K562 (cell line): Measurements from ENCODE around the gene TARBP1. TPM values are rescaled to one million over a fixed set of nuclear protein-coding genes. Genes with fewer than 3 reads are reported as not detected.
A peak's percentile ranks its signal among the peaks of the same experiment; 100 is the strongest.

Experiments used
- EP300 ChIP-seq: IDR thresholded peaks from 2 replicates; pipeline ENCODE4 v1.6.1; 2012; ENCODE audit warnings: low read length, improper control_type of control experiment
- GABPA ChIP-seq: fragments of 200-800 bp; sonication (Bioruptor generic); conservative IDR thresholded peaks from 2 replicates; pipeline ENCODE4 v1.6.1; 2016; ENCODE audit warnings: low read depth, missing genetic modification characterization, missing compliant biosample characterization
- GABPB1 ChIP-seq: sonication (generic); formaldehyde crosslinking; IDR thresholded peaks from 2 replicates; pipeline ENCODE4 v1.8.0; 2022; ENCODE audit warnings: mild to moderate bottlenecking, missing genetic modification reagents
- HEY1 ChIP-seq: fragments of 250-450 bp; sonication (Bioruptor Pico); IDR thresholded peaks from 2 replicates; pipeline ENCODE4 v1.5.0; 2020; ENCODE audit warnings: mild to moderate bottlenecking, moderate library complexity, borderline replicate concordance
- HOMEZ ChIP-seq: fragments of 250-450 bp; sonication (Bioruptor Pico); IDR thresholded peaks from 2 replicates; pipeline ENCODE4 v1.4.0; 2020; ENCODE audit warnings: mild to moderate bottlenecking, moderate library complexity
- NBN ChIP-seq: fragments of 450-650 bp; IDR thresholded peaks from 2 replicates; pipeline ENCODE4 v1.6.1; 2016; ENCODE audit warnings: low read depth, mild to moderate bottlenecking
- RB1 ChIP-seq: fragments of 450-650 bp; IDR thresholded peaks from 2 replicates; pipeline ENCODE4 v1.6.1; 2017; ENCODE audit warnings: low read depth, mild to moderate bottlenecking
- RBM15 ChIP-seq: fragments of 200-400 bp; formaldehyde crosslinking; IDR thresholded peaks from 2 replicates; pipeline ENCODE4 v1.6.1; 2018; ENCODE audit warnings: mild to moderate bottlenecking, low read length, moderate library complexity; ENCODE audit not compliant: insufficient read depth
- SMARCE1 ChIP-seq: fragments of 450-650 bp; IDR thresholded peaks from 2 replicates; pipeline ENCODE4 v1.7.1; 2016; ENCODE audit warnings: mild to moderate bottlenecking
- ZBTB1 ChIP-seq: sonication (generic); formaldehyde crosslinking; IDR thresholded peaks from 2 replicates; pipeline ENCODE4 v1.8.1; 2023; ENCODE audit warnings: missing genetic modification reagents, low read depth, mild to moderate bottlenecking, borderline replicate concordance
- ZNF766 ChIP-seq: fragments of 200-800 bp; sonication (Bioruptor generic); conservative IDR thresholded peaks from 2 replicates; pipeline ENCODE4 v1.6.1; 2016; ENCODE audit warnings: missing genetic modification characterization, missing compliant biosample characterization
- polyA plus RNA-seq, 8 experiments: library from polyadenylated mRNA; depleted of rRNA in 4 of 8; stranded (reverse) in 5 of 8; unstranded in 3 of 8; fragments of >200 nt; fragmentation: Nextera tagmentation in 2 of 8; fragmentation: Illumina TruSeq in 1 of 8; extraction: Ambion mirVana in 2 of 8; extraction: Trizol in 1 of 8; gene quantifications; 2 replicates each; pipeline versions ENCODE4 v1.2.1 to v1.2.3, GENCODE V29; 2011 to 2014; ENCODE audit warnings: inconsistent platforms in 1 of 8, missing spikeins in 1 of 8
- total RNA-seq, 7 experiments: library from RNA; depleted of rRNA in 6 of 7; stranded (reverse); fragments of >200 nt in 6 of 7; fragmentation: Illumina TruSeq in 2 of 7; extraction: Trizol in 2 of 7; gene quantifications; 2 replicates each; pipeline versions ENCODE4 v1.2.1 to v1.2.3, GENCODE V29; 2011 to 2021; ENCODE audit warnings: low replicate concordance in 1 of 7

Gene TARBP1
- total and polyA plus RNA-seq, 9 of the 15 experiments (the other 6 are each of a cell fraction or from before 2014, with no cell fraction given), result 8.8 to 48.0 (median 22.9) TPM

- TF ChIP-seq RBM15 (no peak), HOMEZ (CRISPR knock-in tag) (0 out of 2 replicates have a peak, but pooled peaks have one; percentile 13), ZBTB1 (CRISPR knock-in tag) (peak; percentile 69; the same call in 1 of the 2 replicates), ZNF766 (CRISPR knock-in tag) (peak; percentile 91), NBN (0 out of 2 replicates have a peak, but pooled peaks have one; percentile 25), RB1 (peak; percentile 95), HEY1 (CRISPR knock-in tag) (peak; percentile 11; the same call in 1 of the 2 replicates), EP300 (peak; percentile 14; the same call in 1 of the 2 replicates), SMARCE1 (no peak), GABPA (peak; percentile 47), GABPB1 (CRISPR knock-in tag) (peak; percentile 72)
These were observed 20.4 kb upstream of the TARBP1 start (continued) for GRCh38 chr1:234499119-234499942.
